WTC11 (cell line): ENCODE measurements around the gene EP400. TPM values are rescaled to one million over a fixed set of nuclear protein-coding genes. Genes with fewer than 3 reads are reported as not detected.

Experiments
- ATAC-seq: fragments of 200-7000 bp; cut with Tn5 transposase; 2 replicates; pipeline ENCODE4 v1.10.0; 2021; ENCODE audit warnings: mild to moderate bottlenecking, moderate library complexity
- CTCF ChIA-PET: fragments of 300-600 bp; sonication (Branson Sonifier 250); formaldehyde crosslinking; loops from one replicate; lab custom pipeline; 2021; ENCODE audit warnings: antibody characterized with exemption; lab: Charles Lee
- POLR2A ChIA-PET: fragments of 350-600 bp; sonication (Branson Sonifier 250); formaldehyde crosslinking; loops from one replicate; lab custom pipeline; 2021; ENCODE audit warnings: antibody characterized with exemption; lab: Charles Lee
- DNase-seq: peaks from one replicate; pipeline ENCODE4 v3.0.0; 2021; ENCODE audit warnings: low spot score
- H3K27ac Mint-ChIP-seq: 2 replicates; pipeline ENCODE4 v1.8.0; 2021; ENCODE audit warnings: mixed read lengths
- H3K27me3 Mint-ChIP-seq: 2 replicates; pipeline ENCODE4 v1.8.0; 2021; ENCODE audit warnings: low read depth, mild to moderate bottlenecking, moderate library complexity, mixed read lengths
- H3K36me3 Mint-ChIP-seq: 2 replicates; pipeline ENCODE4 v1.8.0; 2021; ENCODE audit warnings: mixed read lengths
- H3K4me1 Mint-ChIP-seq: 2 replicates; pipeline ENCODE4 v1.8.0; 2022; ENCODE audit warnings: mixed read lengths
- H3K4me3 Mint-ChIP-seq: 2 replicates; pipeline ENCODE4 v1.8.0; 2021; ENCODE audit warnings: mild to moderate bottlenecking, moderate library complexity, mixed read lengths
- H3K9me3 Mint-ChIP-seq: 2 replicates; pipeline ENCODE4 v1.8.0; 2021; ENCODE audit warnings: mixed read lengths
- ARID4B ChIP-seq: sonication (generic); formaldehyde crosslinking; IDR thresholded peaks from 2 replicates; pipeline ENCODE4 v1.8.0; 2023; ENCODE audit warnings: missing genetic modification reagents, mild to moderate bottlenecking, borderline replicate concordance
- ATF2 ChIP-seq: sonication (generic); formaldehyde crosslinking; IDR thresholded peaks from 2 replicates; pipeline ENCODE4 v1.8.1; 2022; ENCODE audit warnings: low read depth, missing genetic modification reagents, borderline replicate concordance
- FOXP1 ChIP-seq: sonication (generic); formaldehyde crosslinking; IDR thresholded peaks from 2 replicates; pipeline ENCODE4 v1.8.0; 2022; ENCODE audit warnings: missing genetic modification reagents, mild to moderate bottlenecking, moderate library complexity, borderline replicate concordance
- GRHL2 ChIP-seq: fragments of 250-450 bp; sonication (Bioruptor Pico); IDR thresholded peaks from 2 replicates; pipeline ENCODE4 v1.8.0; 2022; ENCODE audit warnings: mild to moderate bottlenecking, moderate library complexity; ENCODE audit not compliant: insufficient replicate concordance, severe bottlenecking
- HMGA2 ChIP-seq: fragments of 250-450 bp; sonication (Bioruptor Pico); IDR thresholded peaks from 2 replicates; pipeline ENCODE4 v1.4.0; 2021; ENCODE audit warnings: mild to moderate bottlenecking, moderate library complexity
- HMGXB4 ChIP-seq: sonication (generic); formaldehyde crosslinking; IDR thresholded peaks from 2 replicates; pipeline ENCODE4 v1.8.1; 2023; ENCODE audit warnings: mild to moderate bottlenecking, moderate library complexity, missing genetic modification reagents
- JAZF1 ChIP-seq: fragments of 250-450 bp; sonication (Bioruptor Pico); IDR thresholded peaks from 2 replicates; pipeline ENCODE4 v1.9.0; 2021; ENCODE audit warnings: moderate library complexity, mild to moderate bottlenecking, inconsistent platforms
- JUN ChIP-seq: sonication (generic); formaldehyde crosslinking; IDR thresholded peaks from 2 replicates; pipeline ENCODE4 v1.8.0; 2023; ENCODE audit warnings: mild to moderate bottlenecking, missing genetic modification reagents
- MAX ChIP-seq: sonication (generic); formaldehyde crosslinking; IDR thresholded peaks from 2 replicates; pipeline ENCODE4 v1.8.0; 2022; ENCODE audit warnings: mild to moderate bottlenecking, missing genetic modification reagents
- NR3C1 ChIP-seq: sonication (generic); formaldehyde crosslinking; conservative IDR thresholded peaks from 2 replicates; pipeline ENCODE4 v1.8.1; 2023; ENCODE audit warnings: low read depth, mild to moderate bottlenecking, missing genetic modification reagents
- SMAD3 ChIP-seq: sonication (generic); formaldehyde crosslinking; IDR thresholded peaks from 2 replicates; pipeline ENCODE4 v1.8.0; 2022; ENCODE audit warnings: missing genetic modification reagents, mild to moderate bottlenecking, borderline replicate concordance
- TEAD4 ChIP-seq: sonication (generic); formaldehyde crosslinking; IDR thresholded peaks from 2 replicates; pipeline ENCODE4 v1.8.0; 2022; ENCODE audit warnings: mild to moderate bottlenecking, missing genetic modification reagents
- ZBTB21 ChIP-seq: sonication (generic); formaldehyde crosslinking; IDR thresholded peaks from 2 replicates; pipeline ENCODE4 v1.8.1; 2023; ENCODE audit warnings: mild to moderate bottlenecking, missing genetic modification reagents, borderline replicate concordance
- ZNF121 ChIP-seq: sonication (generic); formaldehyde crosslinking; IDR thresholded peaks from 2 replicates; pipeline ENCODE4 v1.8.0; 2023; ENCODE audit warnings: missing genetic modification reagents
- ZNF219 ChIP-seq: sonication (generic); formaldehyde crosslinking; IDR thresholded peaks from 2 replicates; pipeline ENCODE4 v1.8.0; 2023; ENCODE audit warnings: missing genetic modification reagents, mild to moderate bottlenecking, borderline replicate concordance
- ZNF263 ChIP-seq: sonication (generic); formaldehyde crosslinking; IDR thresholded peaks from 2 replicates; pipeline ENCODE4 v1.8.1; 2022; ENCODE audit warnings: low read depth, mild to moderate bottlenecking, moderate library complexity, missing genetic modification reagents
- ZNF532 ChIP-seq: fragments of 250-450 bp; sonication (Bioruptor Pico); IDR thresholded peaks from 2 replicates; pipeline ENCODE4 v1.9.0; 2021; ENCODE audit warnings: mild to moderate bottlenecking, borderline replicate concordance
- ZSCAN18 ChIP-seq: fragments of 250-450 bp; sonication (Bioruptor Pico); IDR thresholded peaks from 2 replicates; pipeline ENCODE4 v2.1.2; 2022; ENCODE audit warnings: mild to moderate bottlenecking, moderate library complexity
- total RNA-seq: library from RNA; stranded (reverse); gene quantifications from 3 replicates; pipeline ENCODE4 v1.2.3, GENCODE V29; 2021

The EP400 gene
- total RNA-seq, 1 experiment from 2014 or later: 75.8 TPM

- POLR2A ChIA-PET: no interaction called here
- H3K4me3 Mint-ChIP-seq: no peak overlapping the region
- ATAC-seq: no peak
- CTCF ChIA-PET: interaction anchor here (1.1 kb wide), 1 partner anchor 128 kb away, joined by 3 read pairs; no protein-coding TSS in a partner anchor
- H3K36me3 Mint-ChIP-seq: peaks cover 31% of the 10 kb centered on the region
- no peaks in the 10 kb centered on the region for H3K4me1 Mint-ChIP-seq
- H3K9me3 Mint-ChIP-seq: no peaks in the 10 kb centered on the region
- H3K27me3 Mint-ChIP-seq: no peaks in the 10 kb centered on the region
- DNase-seq: no peak
- H3K27ac Mint-ChIP-seq: no peak overlapping the region
- TF ChIP-seq TEAD4 (CRISPR knock-in tag): no peak
- TF ChIP-seq HMGXB4 (CRISPR knock-in tag): no peak
Observed at GRCh38 chr12:131979606-131980005, 29.9 kb downstream of the EP400 start.

GRCh38 chr12:131980263-131980662 lies 30.5 kb downstream of the EP400 start:
- no peak for DNase-seq
- H3K4me3 Mint-ChIP-seq: no peak overlapping the region
- TF ChIP-seq NR3C1 (CRISPR knock-in tag): no peak
- no peak for TF ChIP-seq JUN (CRISPR knock-in tag)
- no peak for TF ChIP-seq ZNF121 (CRISPR knock-in tag)
- TF ChIP-seq JAZF1 (CRISPR knock-in tag): no peak
- TF ChIP-seq FOXP1 (CRISPR knock-in tag): no peak
- TF ChIP-seq ZNF219: no peak
- TF ChIP-seq MAX (CRISPR knock-in tag): no peak
- no peak for TF ChIP-seq SMAD3 (CRISPR knock-in tag)
- TF ChIP-seq, all 79 proteins: peak for 0
- Mint-ChIP-seq H3K4me1 (no peaks in the 10 kb centered on the region), H3K9me3 (no peaks in the 10 kb centered on the region), H3K36me3 (peaks cover 31% of the 10 kb centered on the region), H3K27ac (no peak overlapping the region), H3K27me3 (no peaks in the 10 kb centered on the region)
- ChIA-PET CTCF (interaction anchor here (1.1 kb wide), 1 partner anchor 129 kb away, joined by 3 read pairs; no protein-coding TSS in a partner anchor), POLR2A (no interaction called here)
- no peak for ATAC-seq

- Mint-ChIP-seq H3K27me3 (no peaks in the 10 kb centered on the region), H3K27ac (no peak overlapping the region), H3K9me3 (no peaks in the 10 kb centered on the region), H3K36me3 (peaks cover 31% of the 10 kb centered on the region), H3K4me3 (no peak overlapping the region), H3K4me1 (peaks cover under 1% of the 10 kb centered on the region; the same call in 1 of the 2 replicates)
- CTCF ChIA-PET: no interaction called here
- POLR2A ChIA-PET: no interaction called here
- DNase-seq (no peak), ATAC-seq (no peak)
- TF ChIP-seq ZNF263 (CRISPR knock-in tag) (no peak), ATF2 (CRISPR knock-in tag) (no peak), GRHL2 (CRISPR knock-in tag) (no peak), ARID4B (no peak), HMGA2 (CRISPR knock-in tag) (no peak), ZNF532 (CRISPR knock-in tag) (no peak), ZNF121 (CRISPR knock-in tag) (no peak), ZBTB21 (CRISPR knock-in tag) (no peak), ZSCAN18 (CRISPR knock-in tag) (no peak)
Observed at GRCh38 chr12:131981388-131981787, 31.6 kb downstream of the EP400 start.
